ENCODE results near the gene CFAP57.

The CFAP57 gene

DNA sequence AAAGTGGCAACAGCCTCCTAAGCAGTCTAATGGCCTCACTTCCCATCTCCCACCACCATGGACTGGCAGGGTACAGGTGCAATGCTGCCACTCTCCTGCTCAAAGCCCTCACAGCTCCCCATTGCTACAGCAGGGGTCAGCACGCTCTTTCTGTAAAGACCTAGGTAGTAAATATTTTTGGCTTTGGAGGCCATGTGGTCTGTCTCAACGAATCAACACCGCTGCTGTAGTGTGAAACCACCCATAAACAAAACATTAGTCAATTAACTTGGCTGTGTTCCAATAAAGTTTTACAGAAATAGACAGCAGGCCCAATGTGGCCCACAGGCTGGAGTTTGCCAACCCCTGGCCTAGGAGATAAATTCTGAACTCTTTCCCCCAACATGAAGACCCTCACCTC is 53.0 kb downstream of the CFAP57 start:
- no peak for DNase-seq (ENCODE audit: low read depth in 2 of 2)

DNA sequence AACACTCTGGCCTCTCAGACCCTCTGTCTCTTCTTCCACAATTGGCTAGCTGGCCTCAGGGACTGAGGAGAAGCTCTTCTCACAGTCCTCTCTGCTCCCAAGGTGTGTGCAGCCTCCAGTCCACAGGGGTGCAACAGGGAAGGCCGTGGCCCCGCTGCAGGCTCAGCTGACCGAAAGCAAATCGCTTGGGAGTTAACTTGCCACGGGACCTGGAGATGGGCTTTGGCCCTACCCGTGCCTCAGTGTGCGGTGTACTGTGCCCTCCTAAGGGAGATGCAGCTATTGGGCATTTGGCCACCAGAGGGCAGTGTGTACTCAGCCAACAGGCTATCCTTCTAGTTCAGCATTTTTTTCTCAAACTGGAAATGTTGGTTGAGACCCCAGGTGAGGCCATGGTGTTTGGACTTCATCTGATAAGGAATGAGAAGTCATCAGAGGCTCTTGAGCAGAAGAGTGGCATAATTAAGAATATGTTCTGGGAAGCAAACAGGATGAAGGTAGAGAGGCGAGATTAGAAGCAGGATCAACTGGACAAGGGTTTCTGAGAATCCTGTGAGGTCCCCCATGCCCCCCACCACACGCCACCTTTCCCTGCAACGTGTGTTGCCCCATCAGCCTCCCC is 55.1 kb downstream of the CFAP57 start:
- DNase-seq (ENCODE audit: low read depth in 2 of 2), result peak; percentile 71 to 86

DNA sequence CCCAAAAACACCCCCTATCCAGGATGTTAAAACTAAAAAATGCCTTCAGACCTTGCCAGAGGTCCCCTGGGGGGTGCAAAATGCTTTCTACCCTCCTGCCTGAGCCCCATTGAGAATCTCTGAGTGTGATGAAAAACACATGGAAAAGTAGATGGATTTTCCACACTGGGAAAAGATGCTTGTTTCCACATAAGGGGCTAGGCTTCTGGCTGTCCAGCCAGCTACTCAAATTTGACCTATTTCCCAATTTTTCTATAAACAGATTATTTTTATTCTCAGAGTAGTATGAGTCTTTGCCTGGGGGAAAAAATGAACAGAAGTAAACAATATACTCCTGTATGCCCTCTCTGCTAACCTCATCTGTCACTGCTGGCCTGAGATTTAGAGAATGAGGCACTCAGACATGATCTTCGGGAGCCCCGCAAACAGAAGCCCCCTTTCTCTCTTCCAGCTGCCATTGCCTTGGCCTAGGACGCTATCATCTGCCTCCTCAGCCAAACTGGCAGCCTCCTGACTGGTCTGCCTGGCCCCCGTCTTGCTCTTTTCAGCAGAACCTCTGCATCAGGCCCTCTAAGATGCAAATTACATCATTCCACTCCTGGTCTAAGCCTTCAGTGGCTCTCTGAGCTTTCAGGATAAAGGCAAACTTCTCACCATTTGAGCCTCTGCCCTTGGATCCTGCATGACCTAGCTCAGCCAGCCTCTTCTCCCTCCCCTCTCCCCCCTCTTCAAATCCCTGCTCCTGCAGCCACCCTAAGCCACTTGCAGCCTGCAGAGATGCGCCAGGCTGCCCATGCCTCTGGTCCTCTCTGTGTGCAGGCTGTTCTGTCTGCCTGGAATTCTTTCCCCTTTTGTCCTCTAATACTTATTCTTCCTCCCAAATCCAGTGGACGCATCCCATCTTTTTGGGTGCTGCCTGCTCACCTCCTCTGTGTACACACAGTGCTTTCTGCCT is 58.0 kb downstream of the CFAP57 start:
- DNase-seq (ENCODE audit: low read depth in 2 of 2), result no peak

DNA sequence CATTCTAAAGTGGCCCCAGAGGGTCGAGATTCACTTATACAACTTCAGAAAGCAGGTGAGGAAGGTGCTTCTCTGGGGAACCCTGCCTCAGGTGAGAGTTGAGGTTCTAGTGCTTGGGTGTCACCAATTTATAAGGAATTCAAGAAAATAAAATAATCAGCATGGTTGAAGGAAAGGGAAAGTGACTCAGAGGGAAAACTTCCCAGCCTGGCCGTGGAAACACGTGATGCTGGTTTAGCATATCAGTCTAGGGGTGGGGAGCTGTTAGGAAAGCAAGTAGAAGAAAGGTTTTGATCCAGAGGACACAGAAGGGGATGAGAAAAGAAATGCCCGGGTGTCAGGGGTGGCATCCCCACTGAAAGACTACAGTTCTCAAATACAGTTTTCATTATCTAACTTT is 59.9 kb downstream of the CFAP57 start:
- DNase-seq (ENCODE audit: low read depth in 2 of 2), result no peak

DNA sequence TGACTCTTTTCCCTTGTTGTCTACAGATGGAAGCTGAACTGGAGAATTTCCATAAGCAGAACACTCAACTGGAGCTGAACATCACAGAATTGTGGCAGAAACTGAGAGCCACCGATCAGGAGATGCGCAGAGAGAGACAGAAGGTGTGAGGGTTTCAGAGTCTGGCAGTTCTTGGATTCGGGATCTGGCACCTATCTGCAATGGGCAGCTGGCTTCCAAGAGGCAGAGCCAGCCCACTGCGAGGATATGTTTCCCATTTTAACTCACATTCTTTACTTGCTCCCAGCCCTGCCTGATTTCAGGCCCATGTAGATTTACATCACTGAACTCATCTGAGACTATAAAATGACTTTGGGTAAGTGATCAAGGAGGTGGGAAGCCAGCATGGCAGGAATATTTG is 60.4 kb downstream of the CFAP57 start:
- DNase-seq (ENCODE audit: low read depth in 2 of 2), result no peak

DNA sequence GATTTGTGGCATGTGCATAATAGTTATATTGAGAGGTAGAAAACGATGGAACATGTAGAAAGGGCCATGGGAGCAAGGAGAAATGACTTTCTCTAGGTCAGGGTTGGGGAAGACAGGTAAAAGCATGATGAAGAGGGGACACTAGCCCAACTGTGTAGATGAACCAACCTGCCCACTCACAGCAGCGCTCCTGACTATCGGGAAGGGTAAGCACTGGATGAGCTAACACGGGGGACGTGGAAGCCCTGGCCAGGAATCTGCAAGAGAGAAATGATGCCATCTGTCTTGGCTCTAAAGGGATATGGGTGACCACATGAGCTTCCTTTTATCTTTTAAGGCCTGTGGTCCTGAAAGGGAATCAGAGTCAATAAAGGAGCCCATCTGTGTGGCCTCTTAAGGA is 61.5 kb downstream of the CFAP57 start:
- DNase-seq (ENCODE audit: low read depth in 2 of 2), result no peak

DNA sequence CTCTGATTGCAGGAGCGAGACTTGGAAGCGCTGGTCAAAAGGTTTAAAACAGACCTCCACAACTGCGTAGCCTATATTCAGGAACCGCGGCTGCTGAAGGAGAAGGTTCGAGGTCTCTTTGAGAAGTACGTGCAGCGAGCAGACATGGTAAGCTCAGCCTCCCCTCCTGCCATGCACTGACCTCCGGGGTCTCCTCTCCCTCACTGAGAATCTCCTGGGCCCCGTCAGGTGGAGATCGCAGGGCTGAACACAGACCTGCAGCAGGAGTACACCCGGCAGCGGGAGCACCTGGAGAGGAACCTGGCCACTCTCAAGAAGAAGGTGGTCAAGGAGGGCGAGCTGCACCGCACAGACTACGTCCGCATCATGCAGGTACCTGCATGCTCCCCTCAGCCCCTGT is 62.1 kb downstream of the CFAP57 start:
- no peak for DNase-seq (ENCODE audit: low read depth in 2 of 2)

DNA sequence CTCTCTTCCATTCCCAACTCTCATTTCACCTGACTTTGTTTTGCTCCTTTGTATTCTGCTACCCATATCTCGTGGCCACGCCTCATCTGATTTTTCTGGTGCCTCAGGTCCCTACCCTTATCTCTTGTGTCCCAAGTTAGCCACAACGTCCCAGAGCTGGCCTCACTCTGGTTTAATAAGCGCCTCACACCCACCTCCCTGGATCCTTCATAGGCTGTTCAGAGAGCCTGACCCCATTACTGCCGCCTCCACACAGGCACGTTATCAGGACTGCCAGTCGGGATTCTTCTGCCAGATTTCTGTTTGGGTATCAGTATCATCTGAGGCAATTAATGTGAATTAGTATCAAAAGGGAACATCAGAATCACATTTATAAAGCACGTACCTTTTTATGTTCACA is 62.9 kb downstream of the CFAP57 start:
- no peak for DNase-seq (ENCODE audit: low read depth in 2 of 2)

DNA sequence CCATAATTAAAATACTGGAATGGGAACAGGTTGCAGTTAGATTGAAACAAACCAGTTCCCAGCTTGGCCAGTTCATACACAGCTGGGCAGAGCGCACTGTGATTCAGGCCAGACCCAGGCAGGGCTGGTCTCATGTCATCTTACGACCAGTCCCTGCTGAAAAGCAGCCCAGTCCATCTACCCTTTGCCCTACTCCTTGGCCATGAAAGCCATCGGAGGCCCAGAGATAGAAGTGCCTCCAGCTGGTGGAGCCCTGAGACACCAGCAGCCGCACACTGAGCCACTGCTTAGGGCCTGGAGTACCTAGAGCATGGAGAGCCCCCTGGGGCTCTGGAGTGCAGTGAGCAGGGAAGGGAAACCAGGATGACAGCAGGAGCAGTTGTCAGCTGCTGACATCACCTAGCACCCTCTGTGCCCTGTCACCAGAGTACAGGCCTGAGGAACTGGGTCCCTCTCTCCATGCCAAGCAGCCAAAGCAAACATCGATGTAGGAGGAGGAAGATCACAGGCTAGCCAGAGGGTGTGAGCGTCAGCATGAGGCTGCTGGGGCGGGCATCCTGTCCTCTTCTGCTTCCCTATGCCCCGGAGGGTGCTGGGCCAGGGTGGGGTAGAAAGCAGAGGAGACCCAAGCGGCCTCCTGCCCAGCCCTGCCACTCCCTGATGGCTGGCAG is 63.5 kb downstream of the CFAP57 start:
- no peak for DNase-seq (ENCODE audit: low read depth in 2 of 2)

DNA sequence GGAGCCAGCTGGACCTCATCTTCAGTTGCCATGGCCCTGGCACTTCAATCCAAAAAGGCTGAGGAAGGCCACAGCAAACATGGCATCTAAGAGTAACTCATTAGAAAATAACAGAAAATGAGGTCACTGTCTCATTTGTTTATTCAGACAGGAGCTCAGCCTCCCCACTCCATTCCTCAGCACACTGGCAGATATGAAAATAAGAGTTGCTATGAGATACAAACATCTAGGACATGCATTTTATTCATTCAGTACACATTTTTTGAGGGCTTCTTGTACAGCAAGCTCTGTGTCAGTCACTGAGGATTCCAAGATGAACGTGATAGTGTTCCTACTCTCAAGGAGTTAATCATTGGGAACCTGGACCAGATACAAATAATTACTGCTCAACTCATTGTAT is 65.0 kb downstream of the CFAP57 start:
- no peak for DNase-seq (ENCODE audit: low read depth in 2 of 2)

DNA sequence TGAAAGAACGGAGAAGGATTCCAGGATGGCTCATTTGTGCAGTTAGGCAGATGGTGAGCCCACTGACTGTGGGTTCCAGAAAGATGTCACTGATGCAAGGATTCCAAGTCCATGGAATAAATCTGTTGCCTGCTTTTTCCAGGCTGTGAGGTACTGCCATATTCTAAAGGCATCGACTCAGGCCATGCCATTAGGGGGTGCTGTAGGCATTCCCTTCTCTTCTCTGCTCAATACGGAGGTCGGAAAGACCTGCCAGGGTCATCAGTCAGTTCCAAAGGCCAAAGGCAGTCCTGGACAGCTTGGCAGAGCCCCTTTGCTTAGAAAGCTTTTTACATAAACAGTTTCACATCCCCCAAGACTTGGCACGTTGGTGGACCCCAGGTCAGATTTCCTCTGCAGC is 66.0 kb downstream of the CFAP57 start:
- DNase-seq (ENCODE audit: low read depth in 2 of 2), result no peak

DNA sequence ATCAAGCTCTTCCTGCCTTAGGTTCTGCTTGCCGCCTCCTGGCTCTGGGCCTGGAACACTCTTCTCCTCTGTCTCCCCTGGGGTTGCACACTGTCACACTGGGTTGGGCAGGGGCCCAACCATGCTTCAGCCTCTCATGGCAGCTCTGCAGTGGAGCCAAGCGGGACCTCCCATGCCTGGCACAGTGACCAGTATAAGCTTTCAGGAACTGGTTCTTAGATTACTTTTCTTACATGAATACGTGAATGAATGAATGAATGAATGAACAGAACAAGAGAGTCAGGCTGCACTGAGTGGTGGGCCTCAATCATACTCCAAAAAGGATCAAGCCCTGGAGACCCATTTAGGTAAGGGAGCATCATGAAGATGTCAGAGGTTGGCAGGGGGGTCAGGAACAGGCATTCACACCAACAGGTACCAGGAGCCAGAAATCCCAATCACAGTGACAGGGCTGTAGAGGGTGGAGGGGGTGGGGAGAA is 66.9 kb downstream of the CFAP57 start:
- DNase-seq (ENCODE audit: low read depth in 2 of 2), result no peak

DNA sequence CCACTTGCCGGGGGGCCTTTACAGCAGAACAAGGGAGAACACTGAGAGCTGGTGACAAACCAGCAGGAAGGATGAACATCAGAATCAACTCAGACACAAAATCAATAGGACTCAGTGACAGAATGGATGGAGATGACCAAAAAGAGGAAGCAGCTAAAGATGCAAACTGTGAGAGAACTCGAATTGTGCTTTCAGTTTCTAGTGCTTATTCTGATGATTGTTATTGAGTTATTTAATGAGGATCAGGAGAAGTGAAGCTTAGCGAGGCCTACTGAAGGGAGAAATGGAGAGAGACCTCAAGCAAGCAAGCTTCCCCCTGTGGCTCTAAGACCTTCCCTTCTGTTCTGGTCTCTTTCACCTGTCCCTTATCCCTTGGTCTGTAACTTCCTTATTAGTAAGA is 67.4 kb downstream of the CFAP57 start:
- DNase-seq (ENCODE audit: low read depth in 2 of 2), result no peak

DNA sequence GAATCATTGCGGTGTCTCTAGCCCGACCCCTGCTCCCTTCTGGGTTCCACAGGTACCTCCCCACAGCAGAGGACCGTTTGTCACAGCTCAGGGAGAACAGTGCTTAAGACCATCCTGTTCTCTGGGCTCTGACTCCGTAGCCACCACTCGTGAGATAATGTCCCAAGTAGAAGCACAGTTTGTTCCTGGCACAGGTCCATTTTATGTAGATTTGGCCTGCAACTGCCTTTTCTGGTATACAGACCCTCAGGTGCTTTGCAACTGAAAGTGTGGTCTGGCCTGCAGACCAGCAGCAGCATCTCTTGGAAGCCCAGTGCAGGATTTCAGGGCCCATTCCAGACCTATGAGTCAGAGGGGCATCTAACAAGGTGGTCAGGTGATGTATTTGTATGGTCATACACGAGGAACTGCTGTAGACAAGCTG is 69.3 kb downstream of the CFAP57 start:
- DNase-seq (ENCODE audit: low read depth in 2 of 2), result no peak

DNA sequence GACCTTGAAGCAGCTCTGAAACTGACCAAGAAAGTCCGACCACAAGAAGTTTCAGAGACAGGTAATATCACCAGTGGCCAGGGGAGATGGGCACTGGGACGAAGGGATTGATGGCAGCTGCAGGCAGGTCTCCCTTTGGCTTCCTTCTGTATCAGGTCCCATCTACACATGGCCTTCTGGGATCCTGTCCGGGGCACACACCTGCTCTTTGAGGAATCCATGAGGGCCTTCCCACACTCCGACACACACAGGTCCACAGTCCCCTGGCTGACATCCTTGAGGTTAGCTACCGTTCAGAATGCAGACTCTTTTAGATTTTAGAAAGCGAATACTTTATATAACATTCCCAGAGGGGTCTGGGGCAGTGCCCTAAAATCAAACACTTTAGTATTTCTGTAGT is 71.2 kb downstream of the CFAP57 start:
- no peak for DNase-seq (ENCODE audit: low read depth in 2 of 2)

DNA sequence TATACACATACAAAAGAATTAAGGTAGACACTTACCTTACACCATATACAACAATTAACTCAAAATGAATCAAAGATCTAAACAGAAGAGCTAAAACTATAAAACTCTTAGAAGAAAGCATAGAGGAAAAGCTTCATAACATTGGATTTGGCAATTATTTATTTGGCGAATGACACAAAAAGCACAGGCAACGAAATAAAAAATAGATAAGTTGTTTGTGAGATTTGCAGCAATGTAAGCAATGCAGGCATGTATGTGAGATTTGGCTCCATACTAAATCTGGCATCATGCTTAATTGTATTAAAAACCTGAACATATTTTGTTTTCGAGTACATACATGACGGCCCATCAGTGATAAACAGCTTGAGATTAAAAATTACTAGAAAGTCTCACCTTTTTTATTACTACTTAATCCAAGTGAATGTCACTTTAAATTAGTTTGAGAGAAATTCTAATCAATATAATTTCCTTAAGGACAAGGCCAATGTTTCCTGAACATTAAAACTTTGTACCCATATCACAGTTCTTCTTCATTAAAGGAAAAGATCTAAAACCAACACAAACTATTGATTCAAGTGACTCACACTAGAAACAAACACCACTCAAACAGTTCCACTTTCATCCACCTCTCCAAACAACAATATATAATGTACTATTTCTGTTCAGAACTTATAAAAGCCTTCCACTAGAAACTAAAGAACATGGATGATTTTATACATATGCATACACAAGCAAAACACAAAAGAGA is 74.5 kb downstream of the CFAP57 start:
- DNase-seq (ENCODE audit: low read depth in 2 of 2), result no peak

DNA sequence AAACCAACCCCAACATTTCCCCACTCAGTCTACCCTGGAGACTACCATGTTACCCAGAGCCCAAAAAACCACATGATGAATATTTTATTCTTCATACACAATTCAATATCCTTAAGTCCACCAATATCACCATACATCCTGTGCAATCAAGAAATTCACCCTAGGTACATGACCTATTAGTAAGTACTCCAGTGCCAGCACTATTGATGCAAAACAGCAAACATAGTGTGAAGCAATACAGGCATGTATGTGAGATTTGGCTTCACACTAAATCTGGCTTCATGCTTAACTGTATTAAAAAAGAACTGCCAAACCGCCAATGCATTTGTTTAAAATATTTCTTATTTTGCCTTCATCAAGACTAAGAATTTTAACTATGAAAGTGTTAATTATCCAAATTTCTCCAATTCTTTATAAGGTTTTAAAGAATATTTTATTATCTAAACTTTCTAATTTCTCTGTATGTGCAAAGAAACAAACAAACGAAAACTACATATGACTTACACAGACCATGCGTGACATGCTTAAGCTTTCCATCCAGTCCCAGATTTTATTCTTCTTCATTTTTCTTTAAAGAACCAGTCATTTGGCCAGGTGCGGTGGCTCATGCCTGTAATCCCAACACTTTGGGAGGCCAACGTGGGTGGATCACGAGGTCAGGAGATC is 75.3 kb downstream of the CFAP57 start:
- no peak for DNase-seq (ENCODE audit: low read depth in 2 of 2)

DNA sequence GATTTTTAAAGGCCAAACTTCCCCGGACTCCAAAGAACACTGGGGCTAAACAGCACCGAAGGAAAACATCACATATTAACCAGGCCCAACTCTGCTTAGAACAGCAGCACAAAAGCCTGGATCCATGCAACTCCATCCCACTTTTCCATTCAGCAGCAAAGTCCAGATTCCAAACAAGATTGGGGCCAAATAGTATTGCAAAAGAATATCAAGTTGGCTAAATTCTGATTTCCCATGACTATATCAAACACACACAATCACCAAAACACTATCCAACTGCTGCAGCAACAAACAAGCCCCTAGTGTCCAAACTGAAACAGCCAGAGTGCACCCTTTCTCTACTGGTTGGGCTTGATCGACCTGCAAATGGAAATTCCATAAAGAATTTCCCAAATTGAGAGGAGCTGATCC is 78.2 kb downstream of the CFAP57 start:
- no peak for DNase-seq (ENCODE audit: low read depth in 2 of 2)

DNA sequence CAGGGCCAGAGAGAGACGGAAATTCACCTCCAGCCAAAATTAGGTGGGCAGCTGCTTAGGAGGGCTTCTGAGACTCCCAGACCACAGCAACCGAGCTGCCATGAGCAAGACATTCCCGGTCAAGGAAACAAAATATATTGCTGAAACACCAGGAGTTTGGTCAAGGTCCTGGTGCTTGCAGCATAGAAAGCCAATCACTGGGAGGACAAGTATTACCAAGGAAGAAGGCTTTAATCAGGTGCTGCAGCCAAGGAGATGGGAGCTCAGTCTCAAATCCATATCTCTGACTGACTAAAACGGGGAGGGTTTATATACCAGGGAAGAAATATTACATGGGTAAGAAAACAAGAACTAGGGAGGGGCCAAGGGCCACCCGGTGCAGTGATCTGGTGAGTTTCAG is 78.9 kb downstream of the CFAP57 start:
- no peak for DNase-seq (ENCODE audit: low read depth in 2 of 2)

DNA sequence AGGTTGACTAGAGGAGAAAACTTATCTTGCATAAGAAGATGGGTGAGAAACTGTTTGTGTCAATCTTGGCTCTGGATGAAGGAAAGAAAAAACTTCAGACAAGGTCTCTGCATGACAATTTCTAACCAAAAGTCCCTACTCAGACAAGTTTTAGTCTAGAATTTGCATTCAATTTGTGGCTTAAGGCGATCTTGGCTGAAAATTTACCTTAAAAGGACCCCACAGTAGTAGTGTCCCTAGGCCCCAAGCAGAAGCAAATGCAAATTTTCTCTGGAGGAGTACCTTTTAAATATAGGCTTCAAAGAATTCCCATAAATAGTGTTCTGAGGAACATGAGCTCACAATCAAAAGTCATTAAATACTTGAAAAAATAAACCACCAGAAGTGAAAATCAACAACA is 80.1 kb downstream of the CFAP57 start:
- DNase-seq (ENCODE audit: low read depth in 2 of 2), result no peak

DNA sequence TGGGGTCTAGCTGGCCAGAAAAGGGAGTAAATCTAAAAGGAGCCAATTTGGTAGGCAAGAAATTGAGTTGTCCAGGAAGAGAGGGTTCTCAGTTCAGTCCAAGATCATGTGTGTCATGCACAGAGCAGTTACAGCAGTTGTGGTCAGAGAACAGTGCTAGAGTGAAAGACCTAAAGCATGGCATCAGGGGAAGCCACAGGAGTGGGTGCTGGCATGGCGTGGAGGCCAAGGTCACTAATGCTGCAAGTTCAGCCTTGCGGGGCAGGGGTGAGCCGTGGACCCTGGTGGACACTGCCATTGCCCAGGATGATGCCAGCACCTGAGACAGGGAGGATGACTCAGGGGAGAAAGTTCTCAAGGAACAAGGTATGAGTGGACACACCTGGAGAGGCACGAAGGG is 81.0 kb downstream of the CFAP57 start:
- no peak for DNase-seq (ENCODE audit: low read depth in 2 of 2)
